EH (cell line): ENCODE data around the gene L3MBTL4.
A peak's percentile ranks its signal among the peaks of the same experiment; 100 is the strongest.

Experiments used
- DNase-seq: peaks from one replicate; pipeline ENCODE4 v3.0.0-alpha.2; 2015; ENCODE audit warnings: low read depth

The L3MBTL4 gene

GRCh38 chr18:5986257-5986931 lies 428.3 kb downstream of the L3MBTL4 start:
- no peak for DNase-seq

DNA sequence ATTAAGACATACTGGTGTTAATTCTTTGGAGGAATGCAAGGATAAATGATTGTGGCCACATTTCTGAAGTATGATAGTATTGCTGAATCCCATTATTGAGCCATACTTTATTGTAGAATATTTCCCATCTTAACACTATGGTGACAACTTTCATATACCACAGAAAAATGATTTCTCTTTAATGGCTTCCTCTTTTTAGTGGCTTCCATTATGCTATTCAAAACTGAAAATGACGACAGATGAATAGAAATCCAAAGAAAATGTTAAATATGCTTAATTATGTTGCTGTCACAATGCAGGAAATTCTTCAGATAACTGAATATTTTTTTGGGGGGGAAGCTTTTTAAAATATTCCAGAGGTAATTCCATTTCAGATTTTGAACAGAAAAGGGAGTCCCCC lies 430.5 kb downstream of the L3MBTL4 start:
- no peak for DNase-seq

DNA sequence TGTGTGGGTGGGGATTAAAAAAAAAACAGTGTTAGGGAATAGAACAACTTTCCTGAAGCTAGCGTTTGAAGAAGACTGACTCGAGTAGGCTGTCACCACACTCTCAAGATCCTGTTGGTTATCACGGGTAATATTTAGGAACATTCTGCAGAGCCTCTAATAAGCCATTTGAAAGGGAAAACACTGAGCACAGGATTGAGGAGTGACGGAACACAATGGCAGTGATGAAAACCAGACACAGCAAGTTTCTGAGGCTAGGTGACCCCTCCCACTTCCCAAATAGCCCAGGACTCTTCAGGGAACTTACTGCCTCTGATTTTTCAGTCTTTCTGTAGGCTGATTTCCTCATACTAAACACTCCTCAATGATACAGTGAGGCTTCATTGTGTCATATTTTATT lies 431.2 kb downstream of the L3MBTL4 start:
- DNase-seq, result no peak

GRCh38 chr18:5982332-5982731 lies 432.4 kb downstream of the L3MBTL4 start:
- no peak for DNase-seq

- DNase-seq, result no peak
These were observed 434.0 kb downstream of the L3MBTL4 start for GRCh38 chr18:5980721-5981120.

DNA sequence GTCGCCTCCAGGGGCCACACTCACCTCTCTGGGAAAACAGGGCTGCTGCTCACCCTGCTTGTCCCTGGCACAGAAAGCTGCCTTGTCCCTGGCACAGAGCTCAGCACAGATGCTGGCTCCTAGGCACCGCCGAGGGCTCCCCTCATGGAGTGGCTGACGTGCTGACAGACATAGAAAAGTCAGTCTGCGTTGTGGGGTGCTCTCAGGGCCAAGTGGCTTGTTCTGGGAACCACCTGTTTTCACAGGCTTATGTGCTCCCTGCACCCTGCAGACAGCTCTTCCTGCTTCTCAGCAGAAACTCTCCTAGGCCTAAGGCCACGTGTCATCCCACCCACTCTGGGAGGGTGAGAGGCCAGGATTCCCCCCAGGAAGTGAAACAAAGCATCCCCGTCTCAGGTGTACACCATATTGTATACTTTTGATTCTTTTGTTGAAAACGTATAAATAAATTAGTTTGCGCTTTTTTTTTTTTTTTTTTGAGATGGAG lies 434.7 kb downstream of the L3MBTL4 start:
- DNase-seq, result no peak

- no peak for DNase-seq
These were observed 435.4 kb downstream of the L3MBTL4 start for GRCh38 chr18:5979176-5979888.

DNA sequence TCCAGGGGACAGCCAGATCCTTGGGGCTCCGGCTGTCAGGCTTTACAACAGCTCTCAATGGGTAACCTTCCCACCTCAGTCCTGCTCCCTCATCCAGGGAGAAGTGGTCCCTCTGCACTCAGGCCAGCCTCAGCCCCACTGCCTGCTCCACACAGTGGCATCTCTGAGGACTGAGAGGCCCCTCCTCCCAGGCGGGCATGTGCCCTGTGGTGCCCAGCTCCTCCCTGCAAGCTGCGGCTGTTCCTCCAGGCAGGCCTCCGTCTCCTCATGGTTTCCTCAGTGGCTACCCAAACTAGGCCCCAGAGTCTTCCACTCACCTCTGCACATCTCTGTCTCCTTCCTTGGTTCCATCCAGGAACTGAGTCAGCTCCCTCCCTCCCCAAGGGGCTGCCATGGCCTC lies 437.7 kb downstream of the L3MBTL4 start:
- no peak for DNase-seq

- peak; percentile 78 for DNase-seq
These were observed 439.4 kb downstream of the L3MBTL4 start for GRCh38 chr18:5975111-5976002.

DNA sequence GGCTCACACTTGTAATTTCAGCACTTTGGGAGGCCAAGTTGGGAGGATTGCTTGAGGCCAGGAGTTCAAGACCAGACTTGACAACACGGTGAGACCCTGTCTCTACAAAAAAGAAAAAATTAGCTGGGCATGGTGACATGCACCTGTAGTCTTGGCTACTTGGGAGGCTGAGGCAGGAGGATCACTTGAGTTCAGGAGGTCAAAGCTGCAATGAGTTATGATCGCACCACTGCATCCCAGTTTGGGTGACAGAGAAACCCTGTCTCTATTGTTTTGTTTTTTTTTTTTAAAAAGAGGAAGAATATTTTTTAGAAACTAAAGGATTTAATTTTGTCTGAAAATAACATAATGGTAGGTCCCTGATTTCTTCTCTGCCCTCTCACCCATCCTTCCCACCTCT lies 440.0 kb downstream of the L3MBTL4 start:
- DNase-seq, result no peak

DNA sequence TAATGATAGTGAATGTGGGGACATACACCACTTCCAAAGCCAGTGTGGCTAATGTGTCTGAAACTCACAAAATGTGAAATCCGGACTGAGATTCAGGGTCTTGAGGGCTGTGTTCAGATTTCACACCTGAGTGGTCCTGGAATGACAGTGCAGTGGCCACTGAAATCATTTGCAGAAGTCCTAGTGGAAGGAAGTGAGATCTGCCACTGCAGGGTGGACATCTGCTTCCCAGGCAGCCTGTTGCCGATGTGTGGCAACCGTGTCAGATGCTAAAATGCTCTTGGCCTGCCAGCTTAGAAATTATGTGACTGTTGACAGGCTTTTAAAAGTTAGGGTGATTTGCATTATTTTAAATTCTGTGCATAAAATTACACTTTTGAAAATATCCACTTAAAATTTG lies 441.6 kb downstream of the L3MBTL4 start:
- DNase-seq, result no peak

- no peak for DNase-seq
These were observed 442.4 kb downstream of the L3MBTL4 start for GRCh38 chr18:5972298-5972697.

DNA sequence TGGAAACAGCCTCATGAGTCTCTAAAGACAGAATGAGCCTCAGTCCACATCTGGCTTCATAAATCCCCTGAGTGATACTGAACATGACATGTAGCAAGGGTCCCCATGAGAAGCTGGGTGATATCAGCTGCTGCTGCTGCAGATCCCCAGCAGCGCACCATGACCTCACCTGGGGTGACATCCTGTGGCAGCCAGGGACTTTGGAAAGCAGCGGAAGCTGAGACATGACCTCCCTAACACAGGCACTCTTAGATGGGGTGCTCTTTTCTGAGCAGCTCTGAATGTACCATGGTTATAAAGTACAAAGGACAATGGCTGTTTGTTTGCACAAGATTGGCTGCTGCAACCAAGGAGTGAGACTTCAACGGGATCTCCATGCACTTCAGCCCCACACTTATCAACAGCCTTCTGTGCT lies 444.7 kb downstream of the L3MBTL4 start:
- DNase-seq, result no peak

- no peak for DNase-seq
These were observed 445.2 kb downstream of the L3MBTL4 start for GRCh38 chr18:5969355-5969988.

- DNase-seq, result no peak
These were observed 447.0 kb downstream of the L3MBTL4 start for GRCh38 chr18:5967666-5968065.

GRCh38 chr18:5967007-5967406 lies 447.7 kb downstream of the L3MBTL4 start:
- DNase-seq, result no peak

DNA sequence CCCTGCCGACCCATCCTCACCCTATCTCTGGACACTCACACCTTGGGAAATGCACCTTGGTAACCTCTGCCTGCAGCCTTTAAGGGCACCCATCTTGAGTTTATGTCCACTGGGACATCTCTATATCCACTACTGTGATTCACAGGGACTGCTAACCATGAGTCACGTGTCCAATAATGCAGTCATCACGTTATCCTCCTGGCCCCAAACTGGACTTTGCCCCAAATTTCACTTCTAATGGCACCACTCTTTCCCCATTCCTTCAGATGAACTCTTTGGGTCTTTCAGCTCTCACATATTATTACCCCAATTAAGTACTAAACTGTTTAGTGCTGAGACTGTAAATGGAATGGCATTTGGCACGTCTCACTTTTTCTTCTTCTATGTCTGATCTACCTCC lies 448.2 kb downstream of the L3MBTL4 start:
- DNase-seq, result no peak

DNA sequence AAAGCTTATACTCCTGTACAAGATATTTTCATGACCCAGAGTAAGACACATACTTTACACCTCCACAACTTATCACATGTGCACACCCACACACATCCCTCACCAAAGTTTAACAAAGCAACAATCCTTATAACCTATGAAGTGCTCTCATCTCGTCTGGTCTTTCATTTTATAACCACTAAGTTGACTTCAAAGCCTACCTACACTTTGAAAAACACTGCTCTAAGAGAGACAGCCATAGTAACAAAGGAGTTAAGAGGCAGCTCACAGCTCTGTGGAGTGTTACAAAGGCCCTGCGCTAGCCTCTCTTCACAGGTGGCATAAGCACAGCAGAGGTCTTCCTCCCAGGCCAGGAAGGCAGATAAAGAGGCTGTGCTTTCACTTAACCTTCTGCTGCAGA lies 449.7 kb downstream of the L3MBTL4 start:
- DNase-seq, result no peak

GRCh38 chr18:5964596-5964995 lies 450.1 kb downstream of the L3MBTL4 start:
- no peak for DNase-seq

DNA sequence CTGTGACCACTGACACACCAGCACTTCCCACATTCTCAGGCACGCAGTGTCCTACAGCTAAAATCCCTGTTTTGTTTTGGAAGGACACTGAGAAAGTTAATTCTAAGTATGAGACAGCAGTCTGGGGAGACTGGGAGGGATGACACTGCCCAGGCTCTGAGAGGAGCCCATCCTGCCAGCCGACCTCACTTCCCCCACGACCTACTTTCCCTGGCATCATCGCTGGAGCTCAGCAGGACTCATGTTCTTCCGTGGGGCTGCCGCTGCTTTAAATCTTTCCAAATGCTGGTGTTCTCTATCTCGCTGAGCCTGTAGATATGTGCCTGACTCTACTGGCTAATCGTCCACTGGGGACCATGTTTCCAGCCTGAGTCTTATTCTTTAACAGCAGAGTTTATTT lies 450.6 kb downstream of the L3MBTL4 start:
- DNase-seq, result no peak

DNA sequence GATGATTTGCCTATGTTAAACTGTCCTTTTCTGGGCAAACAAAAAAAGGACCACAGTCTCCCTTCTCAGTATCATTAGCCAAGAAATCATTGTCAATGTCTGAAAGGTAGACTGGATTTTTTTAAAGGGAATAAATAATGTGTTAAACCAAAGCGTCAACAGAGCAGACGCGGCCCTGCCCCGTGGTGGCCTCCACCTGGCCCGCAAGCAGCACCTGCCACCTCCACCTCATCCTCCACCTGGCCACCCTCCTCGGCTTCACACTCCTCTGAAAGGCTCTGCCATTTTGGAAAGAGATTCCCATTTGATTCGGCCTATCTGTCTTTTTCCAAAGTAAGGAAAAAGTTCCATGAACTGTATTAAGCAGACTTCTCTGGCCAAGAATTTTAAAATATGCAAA lies 451.4 kb downstream of the L3MBTL4 start:
- no peak for DNase-seq

- DNase-seq, result no peak
These were observed 452.3 kb downstream of the L3MBTL4 start for GRCh38 chr18:5962362-5962761.
